ENCODE measurements around the gene AGAP3.

AGAP3 gene

DNA sequence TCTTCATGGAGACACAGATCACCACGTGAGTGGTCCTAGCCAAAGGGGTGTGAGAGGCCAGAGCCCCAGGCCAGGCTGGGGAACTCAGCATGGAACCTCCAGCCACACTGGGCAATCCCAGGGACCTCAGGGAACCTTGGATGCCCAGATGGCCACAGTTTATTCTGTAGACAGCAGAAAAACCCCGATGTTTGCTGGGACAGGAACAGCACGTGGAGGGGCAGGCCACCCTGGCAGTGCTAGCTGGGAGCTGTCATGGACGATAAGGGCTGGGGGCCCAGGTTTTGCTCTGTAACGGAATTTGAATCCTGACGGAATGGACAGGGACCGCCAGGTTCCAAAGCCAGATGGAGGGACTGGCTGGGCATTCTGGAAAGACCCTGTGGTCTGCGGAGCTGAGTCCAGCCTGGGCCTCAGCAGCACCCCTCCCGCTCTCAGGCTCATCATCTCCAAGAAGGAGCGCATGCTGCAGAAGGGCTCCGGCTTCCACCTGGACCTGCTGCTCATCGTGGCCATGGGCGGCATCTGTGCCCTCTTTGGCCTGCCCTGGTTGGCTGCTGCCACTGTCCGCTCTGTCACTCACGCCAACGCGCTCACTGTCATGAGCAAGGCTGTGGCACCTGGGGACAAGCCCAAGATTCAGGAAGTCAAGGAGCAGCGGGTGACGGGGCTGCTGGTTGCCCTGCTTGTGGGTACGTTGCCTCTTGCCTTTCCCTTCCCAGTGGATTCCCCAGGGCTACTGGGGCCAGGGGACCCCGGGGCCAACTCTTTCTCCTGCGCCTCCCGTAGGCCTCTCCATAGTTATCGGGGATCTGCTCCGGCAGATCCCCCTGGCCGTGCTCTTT is 11.2 kb upstream of the AGAP3 start:
- DNase-seq = no peak

DNA sequence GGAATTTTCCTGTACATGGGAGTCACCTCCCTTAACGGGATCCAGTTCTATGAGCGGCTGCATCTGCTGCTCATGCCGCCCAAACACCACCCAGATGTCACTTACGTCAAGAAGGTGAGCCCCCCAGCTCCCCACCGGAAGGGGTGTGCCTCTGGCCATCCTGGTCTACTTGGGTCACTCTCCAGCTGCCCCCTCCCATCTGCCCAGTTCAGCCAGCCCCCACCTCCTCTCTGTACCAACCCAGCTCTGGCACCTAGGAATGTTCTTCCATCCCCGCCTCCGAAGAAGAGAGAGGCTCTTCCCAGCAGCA is 10.7 kb upstream of the AGAP3 start:
- no peak for DNase-seq

DNA sequence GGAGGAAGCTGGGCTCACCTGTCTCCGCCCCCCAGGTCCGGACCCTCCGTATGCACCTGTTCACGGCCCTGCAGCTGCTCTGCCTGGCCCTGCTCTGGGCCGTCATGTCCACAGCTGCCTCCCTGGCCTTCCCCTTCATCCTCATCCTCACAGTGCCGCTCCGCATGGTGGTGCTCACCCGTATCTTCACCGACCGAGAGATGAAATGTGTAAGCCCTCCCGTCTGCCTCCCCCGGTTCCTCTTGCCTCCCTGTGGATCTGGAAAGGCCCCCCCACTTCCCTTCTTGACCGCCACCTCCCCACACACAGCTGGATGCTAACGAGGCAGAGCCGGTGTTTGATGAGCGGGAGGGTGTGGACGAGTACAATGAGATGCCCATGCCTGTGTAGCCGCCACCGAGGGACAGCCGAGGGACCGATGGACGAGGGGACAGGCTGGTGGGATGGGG is 10.3 kb upstream of the AGAP3 start:
- no peak for DNase-seq

DNA sequence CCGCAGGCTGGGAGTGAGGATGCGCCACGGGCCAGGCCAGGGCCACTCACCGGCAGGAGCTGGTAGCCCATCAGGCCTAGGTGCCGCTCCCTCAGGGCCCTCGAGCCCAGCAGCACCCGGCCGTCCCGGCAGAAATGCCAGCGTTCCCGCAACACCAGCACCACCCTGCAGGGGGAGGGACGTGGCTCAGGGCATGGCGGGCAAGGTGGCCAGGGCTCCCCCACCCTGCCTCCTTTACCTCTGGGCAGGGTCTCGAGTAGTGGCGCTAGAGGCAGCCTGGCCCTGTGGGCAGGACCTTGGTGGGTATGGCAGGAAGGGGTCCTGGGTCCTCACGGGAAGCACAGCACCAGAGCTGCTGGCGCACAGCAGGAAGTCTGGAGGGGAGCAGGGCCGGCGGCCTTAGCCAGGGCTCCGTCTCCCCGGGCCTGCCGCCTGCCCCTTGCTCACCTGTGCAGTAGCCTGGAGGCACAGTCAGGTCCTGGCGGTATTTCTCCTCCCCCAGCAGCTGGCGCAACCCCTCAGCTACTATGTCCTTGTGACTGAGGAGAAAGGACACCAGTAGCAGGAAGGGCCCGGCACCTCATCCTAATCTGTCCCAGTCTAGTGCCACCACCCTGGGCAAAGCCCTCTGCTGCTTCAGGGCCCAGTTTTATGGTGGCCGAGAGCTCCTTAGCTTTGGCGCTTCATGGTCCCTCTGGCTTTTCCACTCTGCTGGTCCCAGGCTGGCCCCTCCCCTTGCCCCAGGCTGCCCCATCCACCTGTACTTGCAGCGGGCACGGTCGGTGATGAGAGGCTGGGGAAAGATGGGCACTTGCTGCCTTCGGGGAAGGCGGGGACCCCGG is 9.2 kb upstream of the AGAP3 start:
- no peak for DNase-seq

DNA sequence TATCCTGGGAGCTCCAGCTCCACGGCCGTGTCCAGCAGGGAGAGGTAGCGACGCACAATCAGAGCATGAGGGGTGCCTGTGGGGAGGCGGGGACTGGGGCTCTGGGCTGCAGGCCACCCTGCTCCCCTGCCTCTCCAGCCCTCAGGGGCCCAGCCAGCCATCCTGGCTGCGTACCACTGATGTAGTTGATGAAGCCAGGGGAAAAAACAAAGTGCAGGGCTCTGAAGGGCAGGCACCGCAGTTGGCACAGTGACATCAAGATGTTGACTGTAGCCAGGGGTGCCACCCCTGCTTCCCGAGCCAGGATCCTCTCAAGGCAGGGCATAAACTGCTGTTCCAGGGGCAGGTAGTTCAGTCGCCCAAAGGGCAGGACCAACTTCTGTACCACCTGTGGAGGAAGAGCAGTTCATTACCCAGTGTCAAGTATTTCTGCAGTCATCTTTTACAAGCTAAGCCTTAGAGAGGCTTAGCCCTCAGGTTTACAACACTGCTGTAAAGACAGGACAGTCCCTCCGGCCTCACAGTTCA is 8.5 kb upstream of the AGAP3 start:
- DNase-seq = no peak

DNA sequence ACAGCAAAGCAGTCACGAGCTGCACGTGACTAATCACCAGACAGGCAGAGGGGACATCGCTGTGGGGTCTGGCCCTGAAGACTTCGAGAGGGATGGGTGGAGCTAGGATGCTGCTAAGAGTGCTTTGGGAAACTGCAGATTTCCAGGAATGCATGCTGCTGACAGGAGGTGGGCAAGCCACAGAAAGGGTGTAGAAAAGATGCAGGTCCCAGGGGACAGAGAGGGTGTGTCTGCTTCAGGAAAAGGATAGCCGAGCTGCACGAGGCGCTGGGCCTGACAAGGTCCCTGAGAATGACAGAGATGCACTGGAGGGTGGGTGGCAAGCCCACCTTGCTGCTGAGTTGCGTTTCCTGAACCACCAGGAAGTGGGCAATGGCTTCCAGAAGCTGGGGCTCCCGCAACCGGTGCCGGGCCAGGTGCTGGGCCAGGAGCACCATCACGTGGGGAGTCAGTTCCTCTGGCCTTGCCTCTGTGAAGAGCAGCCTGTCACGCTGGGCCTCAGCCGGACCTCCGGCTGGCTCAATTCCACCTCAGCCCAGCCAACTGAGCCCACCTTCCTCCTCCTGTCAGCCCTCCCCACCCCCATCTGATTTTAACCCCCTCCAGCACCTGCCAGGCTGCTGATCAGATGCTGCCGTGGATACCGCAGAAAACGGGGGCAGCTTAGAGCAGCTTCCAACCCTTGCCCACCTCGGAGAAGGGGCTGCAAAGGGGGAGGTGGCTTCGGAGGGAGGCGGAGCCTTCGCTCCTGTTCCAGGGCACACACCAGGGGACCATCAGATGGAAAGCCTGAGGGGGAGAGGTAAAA is 7.8 kb upstream of the AGAP3 start:
- no peak for DNase-seq

DNA sequence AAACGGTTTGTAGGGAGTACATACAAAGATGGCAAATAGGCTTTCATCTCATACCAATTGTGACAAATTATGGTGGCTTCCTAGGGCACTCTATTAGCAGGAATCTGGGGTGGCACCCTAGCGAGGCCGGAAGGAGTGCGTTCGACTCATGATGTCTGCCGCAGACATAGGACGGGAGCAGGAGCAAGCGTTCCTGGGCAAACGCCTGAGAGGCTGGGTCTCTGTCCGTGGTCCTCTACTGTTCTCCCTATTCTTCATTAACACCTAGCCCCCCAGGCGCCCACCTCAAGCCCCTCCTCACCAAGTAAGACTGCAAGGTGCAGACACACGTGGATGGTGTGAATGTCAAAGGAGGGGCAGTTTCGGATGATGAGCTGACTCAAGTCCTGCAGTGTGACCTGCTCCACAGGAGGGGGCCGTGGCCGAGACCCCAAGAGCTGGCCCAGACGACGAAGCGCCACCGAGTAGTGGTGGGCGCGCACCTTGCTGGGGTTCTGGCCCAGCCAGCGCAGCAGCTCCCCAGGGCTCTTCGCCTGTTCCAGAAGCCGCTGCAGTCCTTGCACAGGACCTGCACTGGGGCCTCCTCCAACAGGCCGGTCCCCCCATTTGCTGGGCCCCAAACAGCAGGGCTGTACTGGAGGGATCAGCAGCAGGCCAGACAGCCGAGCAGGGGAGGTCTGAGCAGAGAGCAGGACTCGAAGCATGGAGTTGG is 6.9 kb upstream of the AGAP3 start:
- no peak for DNase-seq

DNA sequence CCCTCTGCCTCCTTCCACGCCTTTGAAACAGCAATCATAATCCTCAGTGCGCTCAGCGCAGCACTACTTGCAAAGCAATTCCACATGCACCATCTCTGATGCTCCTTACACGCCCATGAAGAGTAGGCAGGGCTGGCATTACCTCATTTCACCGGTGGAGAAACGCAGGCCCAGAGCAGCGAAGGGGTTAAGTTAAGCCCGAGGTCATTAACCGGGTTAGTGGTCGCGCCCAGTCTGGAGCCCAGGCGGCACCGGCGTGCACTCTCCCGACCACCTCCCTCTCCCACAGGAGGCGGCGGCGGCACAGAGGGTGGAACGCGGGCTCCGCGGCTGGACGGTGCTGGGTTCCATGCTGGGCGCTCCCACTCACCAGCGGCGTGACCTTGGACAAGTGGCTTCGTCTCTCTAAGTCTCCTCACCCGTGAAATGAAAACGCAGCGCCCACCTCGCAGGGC is 6.2 kb upstream of the AGAP3 start:
- DNase-seq = no peak

DNA sequence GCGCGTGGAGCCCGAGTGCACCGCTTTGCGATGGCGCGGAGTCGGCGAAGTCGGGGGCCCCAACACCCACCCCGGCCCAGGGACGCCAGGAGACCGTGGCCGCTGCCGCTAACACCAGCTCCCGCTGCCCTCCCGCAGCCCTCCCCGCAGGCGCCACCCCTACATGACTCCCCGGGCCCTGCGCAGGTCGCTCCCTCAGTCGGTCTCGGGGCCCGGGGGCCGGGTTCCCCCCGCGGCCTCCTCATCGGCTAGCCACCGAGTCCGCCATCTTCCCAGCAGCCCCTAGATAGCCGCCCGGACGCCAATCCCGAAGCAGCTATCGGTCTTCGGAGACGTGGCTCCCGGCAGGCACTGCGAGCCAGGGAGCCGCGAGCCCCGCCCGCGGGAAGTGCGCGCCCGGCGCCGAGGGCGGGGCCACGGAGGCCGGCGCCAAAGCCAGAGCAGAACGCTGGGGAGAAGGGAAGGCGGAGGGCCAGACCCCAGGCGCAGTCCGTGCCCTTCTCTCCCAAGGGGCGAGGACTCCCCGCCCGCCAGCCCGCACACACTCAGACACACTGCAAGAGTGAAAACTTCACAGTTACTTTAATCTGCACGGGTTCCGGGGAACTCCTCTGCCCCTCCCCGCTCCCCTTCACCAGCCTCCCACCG is 5.6 kb upstream of the AGAP3 start, which contains the start of gene FASTK:
TSS of gene FASTK (minus strand) at position 288 of the 648 bp plus-strand sequence. CDS start at position 245, 43 bp downstream.
- DNase-seq = peak; percentile 67

DNA sequence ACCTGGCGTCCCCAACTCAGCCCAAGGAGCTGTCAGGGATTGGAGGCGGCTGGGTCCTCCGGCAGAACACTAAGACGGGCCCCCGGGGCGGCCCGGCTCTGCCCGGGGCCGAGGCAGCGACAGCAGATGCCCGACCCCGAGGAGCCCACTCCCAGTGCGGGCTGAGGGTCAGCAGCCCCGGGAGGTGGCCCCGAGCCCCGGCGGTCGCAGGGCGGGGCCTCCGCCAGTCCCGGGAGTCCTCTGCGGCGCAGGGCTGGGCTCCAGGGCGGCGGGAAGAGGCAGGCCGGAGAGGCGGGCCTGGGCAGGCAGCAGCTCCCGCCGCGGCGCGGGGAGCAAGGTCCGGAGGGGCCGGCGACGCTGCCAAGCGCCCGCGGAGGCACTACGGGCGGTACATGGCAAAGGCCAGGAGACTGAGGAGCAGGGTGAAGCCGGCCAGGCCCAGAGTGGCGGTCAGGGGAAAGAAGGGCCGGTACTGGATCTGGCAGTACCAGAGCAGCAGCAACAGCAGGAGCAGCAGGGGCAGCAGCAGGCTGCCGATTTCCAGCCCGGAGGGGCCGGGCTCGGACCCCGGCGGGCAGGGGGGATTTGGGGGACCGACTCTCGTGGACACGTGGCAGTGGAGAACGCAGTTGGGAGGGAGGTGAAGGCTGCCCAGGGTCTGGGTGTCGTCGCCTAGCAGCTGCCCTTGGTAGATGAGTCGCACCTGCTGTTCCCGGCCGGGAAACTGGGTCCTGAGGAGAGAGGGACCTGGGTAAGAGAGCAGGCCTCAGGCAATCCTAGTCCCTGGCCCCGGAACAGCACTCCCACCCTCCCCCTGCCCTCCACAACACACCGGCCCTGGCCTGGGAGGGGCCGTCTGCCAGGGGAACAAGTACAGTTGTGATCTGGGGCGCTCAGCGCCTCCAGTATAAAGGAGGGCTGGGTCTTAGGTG is 4.8 kb upstream of the AGAP3 start:
- DNase-seq = no peak

DNA sequence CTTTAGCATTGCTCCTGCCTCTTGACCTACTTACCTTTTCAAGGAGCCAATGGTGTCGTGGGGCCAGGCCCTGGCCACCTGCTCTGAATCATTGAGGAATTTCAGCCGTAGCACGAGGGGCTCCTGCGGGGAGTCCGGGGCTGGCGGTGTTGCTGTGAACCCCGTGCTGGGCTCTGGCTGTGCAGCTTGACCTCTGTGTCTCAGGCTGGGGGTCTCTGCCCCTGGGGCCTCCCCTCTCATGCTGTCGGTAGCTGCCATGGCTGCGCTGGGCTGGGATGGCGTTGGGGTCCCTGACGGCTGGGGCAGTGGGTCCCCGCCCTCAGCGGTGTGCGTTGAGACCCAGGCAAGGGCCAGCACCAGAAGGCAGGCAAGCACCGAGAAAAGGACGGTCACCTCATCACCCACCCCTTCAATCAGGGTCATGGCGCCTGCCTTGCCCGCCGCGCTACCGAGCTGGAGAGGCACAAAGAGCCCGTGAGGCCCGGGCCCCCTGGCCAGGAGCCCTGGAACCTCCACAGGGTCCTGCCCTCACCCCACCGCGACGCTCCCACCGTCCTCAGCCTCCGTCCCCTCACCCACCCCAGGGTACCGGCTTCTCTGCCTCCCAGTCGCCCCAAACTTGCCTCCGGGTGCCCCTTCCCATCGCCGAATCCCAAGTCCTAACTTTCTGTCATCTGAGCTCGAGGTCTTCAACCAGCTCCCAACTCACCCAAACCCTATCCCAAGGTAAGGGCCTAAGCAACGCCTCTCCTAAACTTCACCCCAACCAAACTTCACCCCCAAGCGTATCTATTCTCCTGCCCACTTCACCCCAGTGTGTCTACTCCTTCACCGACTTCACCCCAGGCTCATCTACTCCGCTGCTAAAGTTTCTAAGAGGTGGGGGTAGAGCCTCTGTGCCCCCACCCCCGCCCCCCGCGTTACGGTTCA is 3.9 kb upstream of the AGAP3 start:
- no peak for DNase-seq

DNA sequence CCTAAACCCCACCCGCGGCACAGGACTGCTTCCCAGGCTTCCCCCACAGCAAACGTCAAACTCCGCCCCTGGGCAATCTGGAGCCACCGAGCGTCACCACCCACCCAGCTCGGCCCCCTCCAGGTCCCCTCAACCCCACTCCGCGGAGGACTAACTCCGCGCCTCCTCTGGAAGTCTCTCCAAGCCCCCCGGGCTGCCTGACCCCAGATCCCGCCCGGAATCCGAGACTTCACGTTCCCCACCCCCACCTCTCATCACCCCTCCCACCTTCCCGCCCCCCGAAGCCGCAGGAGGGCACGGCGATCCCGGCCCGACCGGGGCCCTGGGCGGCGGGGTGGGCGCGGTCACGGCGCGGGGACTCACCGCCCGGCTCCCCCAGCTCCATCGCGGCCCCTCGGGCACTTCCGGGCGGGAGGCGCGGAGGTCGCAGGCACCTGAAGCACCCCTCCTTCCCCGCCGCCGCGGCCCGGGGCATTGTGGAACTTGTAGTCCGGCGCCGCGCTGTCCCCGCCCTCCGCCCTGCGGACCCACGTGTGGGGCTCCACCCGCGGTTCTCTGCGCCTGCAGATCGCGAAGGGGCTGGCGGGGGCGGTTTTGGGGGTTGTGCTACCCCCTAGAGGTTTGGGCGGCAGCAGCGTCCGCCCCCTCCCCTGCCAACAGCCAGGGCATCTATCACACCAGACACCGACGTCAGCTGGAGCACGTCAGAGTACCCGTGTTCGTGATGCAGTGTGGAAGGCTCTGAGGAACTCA is 3.0 kb upstream of the AGAP3 start, which contains the start of gene TMUB1:
TSS of gene TMUB1 (minus strand) at position 423 of the 753 bp plus-strand sequence. CDS start 930 bp downstream, outside the sequence.
- DNase-seq = no peak

DNA sequence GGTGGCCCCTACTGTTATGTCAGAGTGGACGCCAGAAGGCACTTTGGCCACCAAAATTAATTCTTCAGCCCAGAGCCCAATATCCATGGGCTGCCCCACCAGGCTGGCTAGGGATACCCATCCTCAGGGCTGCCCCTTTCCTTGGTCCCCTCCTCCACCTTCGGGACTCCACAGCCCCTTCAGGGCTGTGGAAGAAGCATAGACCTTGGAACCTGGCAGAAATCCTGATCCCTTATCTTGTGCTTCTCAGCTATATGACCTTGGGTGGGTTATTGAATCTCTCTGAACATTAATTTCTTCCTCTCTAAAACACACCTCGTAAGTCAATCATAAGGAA is 2.5 kb upstream of the AGAP3 start:
- DNase-seq = no peak

DNA sequence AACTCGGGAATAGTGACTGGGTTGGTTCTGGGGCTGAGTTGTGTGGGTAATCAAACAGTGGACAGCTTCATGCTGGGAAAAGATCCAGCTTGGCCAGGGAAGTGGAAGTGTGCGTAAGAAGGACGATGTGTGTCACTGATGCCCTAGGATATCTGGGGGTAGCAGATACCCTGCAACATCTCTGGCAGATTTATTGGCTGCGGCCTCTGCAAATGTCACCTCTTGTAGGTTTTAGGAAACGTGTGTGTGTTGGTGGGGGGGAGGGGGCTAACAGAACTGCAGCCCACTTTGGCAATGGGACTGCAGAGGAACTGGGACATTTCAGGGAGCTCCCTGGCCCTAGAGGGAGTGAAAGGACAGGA is 965 bp upstream of the AGAP3 start:
- DNase-seq = no peak

DNA sequence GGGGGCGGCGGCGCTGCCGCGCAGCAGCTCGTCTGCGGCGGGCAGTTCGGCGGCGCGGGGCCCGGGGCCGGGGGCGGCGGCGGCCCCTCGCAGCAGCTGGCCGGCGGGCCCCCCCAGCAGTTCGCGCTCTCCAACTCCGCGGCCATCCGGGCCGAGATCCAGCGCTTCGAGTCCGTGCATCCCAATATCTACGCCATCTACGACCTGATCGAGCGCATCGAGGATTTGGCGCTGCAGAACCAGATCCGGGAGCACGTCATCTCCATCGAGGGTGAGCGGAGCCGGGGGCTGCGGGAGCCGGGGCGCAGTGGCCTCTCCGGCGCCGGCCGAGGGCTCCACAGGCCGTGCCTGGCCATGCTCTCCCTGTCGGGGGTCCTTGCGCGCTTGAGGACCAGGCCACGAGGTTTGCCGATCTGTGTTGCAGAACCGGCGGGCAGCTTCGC is 548 bp downstream of the AGAP3 start:
- DNase-seq = no peak

DNA sequence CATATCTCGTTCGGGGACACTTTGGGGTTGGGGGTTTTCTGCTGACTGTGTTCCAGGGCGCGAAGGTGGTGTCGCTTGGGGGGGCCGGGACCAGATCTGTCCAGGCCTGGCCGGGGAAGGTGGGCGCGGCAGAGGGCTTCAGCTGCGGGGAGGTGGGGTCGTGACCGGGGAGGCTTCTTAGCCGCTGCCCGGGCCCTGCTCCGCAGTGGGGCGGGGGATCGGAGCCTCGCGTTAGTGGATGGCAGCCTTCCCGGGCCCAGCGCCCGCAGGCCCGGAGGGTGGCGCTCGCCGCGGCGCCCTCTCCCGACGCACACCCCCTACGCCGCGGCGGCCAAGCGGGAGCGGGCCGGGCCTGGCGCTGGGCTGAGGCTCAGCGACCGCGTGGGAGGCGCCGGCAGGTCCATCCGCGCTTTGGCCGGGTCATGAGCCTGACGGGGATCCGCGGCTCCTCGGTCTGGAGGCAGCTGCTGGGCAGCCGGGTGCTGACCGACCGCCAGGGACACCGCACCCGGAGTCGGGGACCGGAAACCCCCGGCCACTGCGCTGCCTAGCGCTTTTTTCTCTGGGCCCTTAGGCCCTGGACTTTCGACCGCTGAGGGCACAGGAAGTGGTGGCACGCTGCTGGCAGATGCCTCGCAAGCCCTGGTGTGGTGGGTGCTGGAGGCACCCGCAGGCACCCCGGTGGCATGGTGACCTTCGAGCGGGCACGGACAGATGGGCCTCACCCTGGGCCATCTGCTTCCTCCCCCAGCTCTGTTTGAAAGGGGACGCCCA is 1.2 kb downstream of the AGAP3 start:
- DNase-seq = no peak

DNA sequence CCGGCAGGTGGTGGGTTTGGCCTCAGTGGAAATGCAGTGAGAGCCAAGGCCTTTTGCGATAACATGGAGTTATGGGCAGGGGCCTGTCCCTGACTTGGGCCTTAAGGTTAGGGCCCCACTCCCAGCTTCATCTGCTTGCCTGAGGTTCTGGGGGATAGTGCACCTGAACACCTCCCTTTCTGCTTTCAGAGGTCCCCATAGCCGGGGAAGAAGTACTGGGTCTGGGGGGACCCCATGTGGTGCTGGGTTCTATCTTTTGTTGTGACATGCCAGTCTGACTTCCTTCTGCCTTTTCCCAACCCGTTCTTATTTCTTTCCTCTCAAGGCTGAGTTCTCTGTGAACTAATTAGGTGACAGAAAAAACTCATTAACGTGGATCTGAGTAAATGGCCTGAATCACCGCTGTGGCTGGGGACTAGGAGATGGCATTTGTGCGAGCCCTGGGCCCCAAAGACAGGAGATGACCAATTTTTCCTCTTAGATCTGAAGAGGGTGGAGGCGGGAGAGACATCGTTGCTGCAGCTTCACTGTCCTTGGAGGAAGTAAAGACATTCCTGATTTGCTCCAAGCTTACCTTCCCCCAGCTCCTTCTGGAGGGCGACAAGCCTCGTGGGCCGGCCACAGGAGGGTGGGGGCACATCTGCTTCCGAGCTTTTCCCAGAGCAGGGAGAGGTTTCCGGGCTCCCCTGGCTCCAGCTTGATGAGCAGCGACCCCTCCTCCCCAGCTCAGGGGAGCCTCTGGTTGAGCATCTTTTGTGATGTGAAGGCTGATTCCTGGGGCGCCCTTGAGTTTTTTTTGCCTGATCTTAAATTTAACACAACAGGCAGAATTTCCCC is 2.0 kb downstream of the AGAP3 start:
- no peak for DNase-seq
